Measurements from ENCODE around the gene PCNP. TPM values are rescaled to one million over a fixed set of nuclear protein-coding genes. Genes with fewer than 3 reads are reported as not detected.

PCNP gene
- total RNA-seq, 1 experiment from 2014 or later: 165 TPM

DNA sequence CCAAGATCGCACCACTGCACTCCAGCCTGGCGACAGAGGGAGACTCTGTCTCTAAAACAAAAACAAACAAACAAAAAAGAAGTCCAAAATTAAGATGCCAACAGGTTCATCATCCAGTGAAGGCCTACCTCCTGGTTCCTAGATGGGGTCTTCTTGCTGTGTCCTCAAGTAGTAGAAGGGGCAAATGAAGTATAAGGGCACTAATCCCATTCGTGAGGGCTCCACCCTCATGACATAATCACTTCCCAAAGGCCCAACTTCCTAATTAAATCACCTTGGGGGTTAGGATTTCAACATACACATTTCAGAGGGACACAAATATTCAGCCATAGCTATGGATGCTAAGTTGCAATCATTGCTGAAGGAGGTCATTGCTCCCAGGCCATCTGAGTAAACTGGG, 45.8 kb downstream of the PCNP start:
- CTCF ChIA-PET: no interaction called here

DNA sequence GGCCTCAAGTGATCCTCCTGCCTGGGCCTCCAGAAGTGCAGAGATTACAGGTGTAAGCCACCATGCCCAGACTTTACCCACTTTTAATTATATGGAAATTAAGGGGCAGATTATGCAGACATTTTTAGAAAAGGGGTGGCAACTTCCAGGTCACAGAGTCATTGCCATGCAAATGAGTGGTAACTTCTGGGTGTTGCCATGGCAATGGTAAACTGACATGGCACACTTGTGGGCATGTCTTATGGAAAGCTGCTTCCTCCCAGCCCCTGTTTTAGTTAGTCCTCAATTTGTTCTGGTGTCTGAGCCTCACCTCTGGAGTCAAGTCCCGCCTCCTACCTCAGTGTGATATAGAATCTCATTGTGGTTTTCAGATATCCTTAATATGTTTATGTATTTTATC, 49.7 kb downstream of the PCNP start:
- CTCF ChIA-PET: no interaction called here

More for the DNA sequence above, 45.8 kb downstream of the PCNP start:
- BruUV-seq (replicated peaks): no TSS peak
- no peak overlapping the region for H3K27ac ChIP-seq (ENCODE audit: low read length)
- no peak for ATAC-seq
- intact Hi-C loops (cut with micrococcal nuclease; ENCODE audit: unreplicated experiment): no loop called here
- no peaks in the 10 kb centered on the region for H3K9me3 ChIP-seq (ENCODE audit: control insufficient read depth, insufficient read depth, low read depth, low read length)
- no peaks in the 10 kb centered on the region for H3K4me1 ChIP-seq (ENCODE audit: control insufficient read depth, insufficient read depth, low read length)
- DNase-seq (ENCODE audit: low read depth, low spot score): no peak
- TF ChIP-seq, protein P1, sequence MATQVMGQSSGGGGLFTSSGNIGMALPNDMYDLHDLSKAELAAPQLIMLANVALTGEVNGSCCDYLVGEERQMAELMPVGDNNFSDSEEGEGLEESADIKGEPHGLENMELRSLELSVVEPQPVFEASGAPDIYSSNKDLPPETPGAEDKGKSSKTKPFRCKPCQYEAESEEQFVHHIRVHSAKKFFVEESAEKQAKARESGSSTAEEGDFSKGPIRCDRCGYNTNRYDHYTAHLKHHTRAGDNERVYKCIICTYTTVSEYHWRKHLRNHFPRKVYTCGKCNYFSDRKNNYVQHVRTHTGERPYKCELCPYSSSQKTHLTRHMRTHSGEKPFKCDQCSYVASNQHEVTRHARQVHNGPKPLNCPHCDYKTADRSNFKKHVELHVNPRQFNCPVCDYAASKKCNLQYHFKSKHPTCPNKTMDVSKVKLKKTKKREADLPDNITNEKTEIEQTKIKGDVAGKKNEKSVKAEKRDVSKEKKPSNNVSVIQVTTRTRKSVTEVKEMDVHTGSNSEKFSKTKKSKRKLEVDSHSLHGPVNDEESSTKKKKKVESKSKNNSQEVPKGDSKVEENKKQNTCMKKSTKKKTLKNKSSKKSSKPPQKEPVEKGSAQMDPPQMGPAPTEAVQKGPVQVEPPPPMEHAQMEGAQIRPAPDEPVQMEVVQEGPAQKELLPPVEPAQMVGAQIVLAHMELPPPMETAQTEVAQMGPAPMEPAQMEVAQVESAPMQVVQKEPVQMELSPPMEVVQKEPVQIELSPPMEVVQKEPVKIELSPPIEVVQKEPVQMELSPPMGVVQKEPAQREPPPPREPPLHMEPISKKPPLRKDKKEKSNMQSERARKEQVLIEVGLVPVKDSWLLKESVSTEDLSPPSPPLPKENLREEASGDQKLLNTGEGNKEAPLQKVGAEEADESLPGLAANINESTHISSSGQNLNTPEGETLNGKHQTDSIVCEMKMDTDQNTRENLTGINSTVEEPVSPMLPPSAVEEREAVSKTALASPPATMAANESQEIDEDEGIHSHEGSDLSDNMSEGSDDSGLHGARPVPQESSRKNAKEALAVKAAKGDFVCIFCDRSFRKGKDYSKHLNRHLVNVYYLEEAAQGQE (IDR thresholded peaks at IDR 0.05; ENCODE audit: insufficient read depth in 1 of 2, low read depth in 2 of 2, low read length in 1 of 2): no peak
- TF ChIP-seq SIN3A (IDR thresholded peaks at IDR 0.05; ENCODE audit: borderline replicate concordance, insufficient read depth, low read depth, low read length) (no peak), POLR2AphosphoS5 (IDR thresholded peaks at IDR 0.05; ENCODE audit: low read depth, low read length) (no peak), TCF7L2 (IDR thresholded peaks at IDR 0.05; ENCODE audit: low read depth, low read length) (no peak)
- TF ChIP-seq, protein P2, sequence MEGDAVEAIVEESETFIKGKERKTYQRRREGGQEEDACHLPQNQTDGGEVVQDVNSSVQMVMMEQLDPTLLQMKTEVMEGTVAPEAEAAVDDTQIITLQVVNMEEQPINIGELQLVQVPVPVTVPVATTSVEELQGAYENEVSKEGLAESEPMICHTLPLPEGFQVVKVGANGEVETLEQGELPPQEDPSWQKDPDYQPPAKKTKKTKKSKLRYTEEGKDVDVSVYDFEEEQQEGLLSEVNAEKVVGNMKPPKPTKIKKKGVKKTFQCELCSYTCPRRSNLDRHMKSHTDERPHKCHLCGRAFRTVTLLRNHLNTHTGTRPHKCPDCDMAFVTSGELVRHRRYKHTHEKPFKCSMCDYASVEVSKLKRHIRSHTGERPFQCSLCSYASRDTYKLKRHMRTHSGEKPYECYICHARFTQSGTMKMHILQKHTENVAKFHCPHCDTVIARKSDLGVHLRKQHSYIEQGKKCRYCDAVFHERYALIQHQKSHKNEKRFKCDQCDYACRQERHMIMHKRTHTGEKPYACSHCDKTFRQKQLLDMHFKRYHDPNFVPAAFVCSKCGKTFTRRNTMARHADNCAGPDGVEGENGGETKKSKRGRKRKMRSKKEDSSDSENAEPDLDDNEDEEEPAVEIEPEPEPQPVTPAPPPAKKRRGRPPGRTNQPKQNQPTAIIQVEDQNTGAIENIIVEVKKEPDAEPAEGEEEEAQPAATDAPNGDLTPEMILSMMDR (IDR thresholded peaks at IDR 0.05): no peak
- POLR2A ChIA-PET: no interaction called here
- H3K4me3 ChIP-seq (ENCODE audit: low read depth in 2 of 2, low read length in 2 of 2): no peak overlapping the region
- no peaks in the 10 kb centered on the region for H3K36me3 ChIP-seq (ENCODE audit: control insufficient read depth, insufficient read depth, low read length)
- in situ Hi-C loops (cut with HindIII; ENCODE audit: low pct_unique_long_range_greater_than_20kb, low sequenced_read_pairs): no loop called here
- H3K27me3 ChIP-seq (ENCODE audit: control insufficient read depth, insufficient read depth, low read length): no peaks in the 10 kb centered on the region

More for the DNA sequence above, 49.7 kb downstream of the PCNP start:
- H3K27me3 ChIP-seq (ENCODE audit: control insufficient read depth, insufficient read depth, low read length): no peaks in the 10 kb centered on the region
- intact Hi-C loops (cut with micrococcal nuclease; ENCODE audit: unreplicated experiment) (no loop called here), in situ Hi-C loops (cut with HindIII; ENCODE audit: low pct_unique_long_range_greater_than_20kb, low sequenced_read_pairs) (no loop called here)
- DNase-seq (ENCODE audit: low read depth, low spot score): no peak
- no peak for ATAC-seq
- H3K27ac ChIP-seq (ENCODE audit: low read length): no peak overlapping the region
- BruUV-seq (replicated peaks): no TSS peak
- POLR2A ChIA-PET: no interaction called here
- H3K4me3 ChIP-seq (ENCODE audit: low read depth in 2 of 2, low read length in 2 of 2): no peak overlapping the region
- H3K9me3 ChIP-seq (ENCODE audit: control insufficient read depth, insufficient read depth, low read depth, low read length): no peaks in the 10 kb centered on the region
- TF ChIP-seq, protein P2 (IDR thresholded peaks at IDR 0.05): no peak
- TF ChIP-seq SIN3A (IDR thresholded peaks at IDR 0.05; ENCODE audit: borderline replicate concordance, insufficient read depth, low read depth, low read length) (no peak), POLR2AphosphoS5 (IDR thresholded peaks at IDR 0.05; ENCODE audit: low read depth, low read length) (no peak), TCF7L2 (IDR thresholded peaks at IDR 0.05; ENCODE audit: low read depth, low read length) (no peak)
- TF ChIP-seq, protein P1 (IDR thresholded peaks at IDR 0.05; ENCODE audit: insufficient read depth in 1 of 2, low read depth in 2 of 2, low read length in 1 of 2): no peak
- no peaks in the 10 kb centered on the region for H3K36me3 ChIP-seq (ENCODE audit: control insufficient read depth, insufficient read depth, low read length)
- H3K4me1 ChIP-seq (ENCODE audit: control insufficient read depth, insufficient read depth, low read length): no peaks in the 10 kb centered on the region
